T-helper 22 cell (primary cell): ENCODE results near the gene CGNL1.

Source experiments
- DNase-seq: peaks from one replicate; pipeline ENCODE4 v3.0.0-alpha.2; 2020; ENCODE audit warnings: low read depth

Gene CGNL1

DNA sequence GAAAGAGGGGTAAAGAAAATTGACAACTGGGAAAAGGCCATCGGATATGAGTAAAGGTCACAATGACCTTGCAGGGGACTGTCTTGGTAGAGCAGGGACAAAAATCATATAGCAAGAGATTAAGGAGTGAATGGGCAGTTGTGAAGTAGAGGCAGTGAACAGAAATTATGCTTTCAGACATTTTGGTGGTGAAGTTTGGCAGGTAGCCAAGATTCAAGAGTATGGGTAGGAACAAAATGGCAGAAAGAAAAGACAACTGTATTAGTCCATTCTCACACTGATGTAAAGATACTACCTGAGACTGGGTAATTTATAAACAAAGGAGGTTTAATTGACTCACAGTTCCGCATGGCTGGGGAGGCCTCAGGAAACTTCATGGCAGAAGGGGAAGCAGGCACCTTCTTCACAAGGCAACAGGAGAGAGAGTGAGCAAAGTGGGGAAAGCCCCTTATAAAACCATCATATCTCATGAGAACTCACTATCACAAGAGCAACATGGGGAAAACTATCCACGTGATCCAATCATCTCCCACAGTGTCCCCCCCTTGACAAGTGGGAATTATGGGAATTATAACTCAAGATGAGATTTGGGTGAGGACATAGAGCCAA lies 84.0 kb downstream of the CGNL1 start:
- DNase-seq = no peak

DNA sequence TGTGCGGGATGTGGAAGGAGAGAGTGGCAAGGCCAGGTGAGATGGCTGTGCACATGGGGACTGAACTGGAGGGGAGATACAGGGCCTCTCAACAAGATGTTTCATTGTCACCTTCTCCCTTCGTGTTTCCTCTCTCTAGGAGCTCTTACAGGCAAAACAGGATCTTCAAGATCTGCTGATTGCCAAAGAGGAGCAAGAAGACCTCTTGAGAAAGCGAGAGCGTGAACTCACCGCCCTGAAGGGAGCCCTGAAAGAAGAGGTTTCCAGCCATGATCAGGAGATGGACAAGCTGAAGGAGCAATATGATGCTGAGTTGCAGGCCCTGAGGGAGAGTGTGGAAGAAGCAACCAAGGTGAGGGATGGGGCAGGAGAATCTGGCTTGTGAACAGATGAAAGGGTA lies 85.2 kb downstream of the CGNL1 start:
- DNase-seq = no peak

DNA sequence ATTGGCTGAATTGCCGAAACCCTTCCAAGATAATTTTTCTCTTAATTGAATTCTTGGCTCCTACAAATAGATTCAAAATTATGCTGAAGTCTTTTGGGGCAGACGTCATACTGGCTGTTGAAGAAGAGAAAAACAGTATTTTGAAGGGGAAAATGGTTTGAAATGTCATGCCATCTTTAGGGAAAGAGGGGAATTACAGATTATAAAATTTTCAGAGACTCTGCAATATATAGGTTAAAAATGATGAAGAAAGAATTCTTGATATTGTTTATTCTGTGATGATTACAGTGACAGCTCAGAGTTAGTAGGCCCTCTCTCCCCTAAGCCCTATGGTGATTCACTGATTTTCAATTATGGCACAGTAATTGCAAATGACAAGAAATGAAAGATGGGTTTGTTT lies 86.1 kb downstream of the CGNL1 start:
- no peak for DNase-seq

DNA sequence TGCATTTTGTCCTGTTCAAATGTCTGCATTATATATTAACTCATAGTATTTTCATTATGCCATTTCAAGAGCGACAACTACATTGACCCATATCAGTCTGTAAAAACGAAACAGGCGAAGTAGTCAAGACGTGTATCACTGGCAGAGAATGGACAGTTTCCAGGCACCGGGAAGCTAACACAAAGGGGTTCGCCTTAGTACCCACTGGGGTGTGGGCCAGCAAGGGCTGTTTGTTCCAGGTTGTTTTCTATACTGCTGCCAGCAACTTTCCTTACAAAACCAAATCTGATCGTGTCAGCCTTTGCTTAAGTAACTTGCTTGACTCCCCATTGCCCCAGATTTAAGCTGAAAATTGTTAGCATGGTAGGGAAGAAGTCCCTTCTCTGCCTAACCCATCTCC lies 87.1 kb downstream of the CGNL1 start:
- DNase-seq = no peak

DNA sequence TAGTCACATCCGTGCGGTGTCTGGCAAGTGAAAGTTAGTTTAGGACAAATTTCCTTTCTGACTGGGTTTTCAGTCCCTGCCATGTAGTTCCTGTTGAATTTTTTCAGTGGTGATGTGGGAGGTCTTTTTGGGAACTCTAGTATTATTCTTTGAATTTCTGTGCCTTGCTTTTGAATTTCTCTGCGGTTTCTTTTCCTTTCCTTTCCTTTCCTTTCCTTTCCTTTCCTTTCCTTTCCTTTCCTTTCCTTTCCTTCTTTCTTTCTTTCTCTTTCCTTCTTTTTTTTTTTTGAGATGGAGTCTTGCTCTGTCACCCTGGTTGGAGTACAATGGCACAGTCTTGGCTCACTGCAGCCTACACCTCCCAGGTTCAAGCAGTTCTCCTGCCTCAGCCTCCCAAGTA lies 88.2 kb downstream of the CGNL1 start:
- no peak for DNase-seq

DNA sequence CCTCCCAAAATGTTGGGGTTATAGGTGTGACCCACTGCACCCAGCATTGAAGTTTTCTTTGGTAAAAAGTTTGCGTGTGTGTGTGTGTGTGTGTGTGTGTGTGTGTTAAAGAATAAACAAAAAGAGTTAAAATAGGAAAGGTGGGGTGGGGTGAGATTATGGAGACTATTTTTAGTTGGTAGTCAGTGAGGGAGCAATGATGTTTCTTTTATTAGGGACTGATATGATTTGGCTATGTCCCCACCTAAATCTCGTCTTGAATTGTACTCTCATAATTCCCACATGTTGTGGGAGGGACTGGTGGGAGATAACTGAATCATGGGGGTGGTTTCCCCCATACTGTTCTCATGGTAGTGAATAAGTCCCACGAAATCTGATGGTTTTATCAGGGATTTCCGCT lies 92.2 kb downstream of the CGNL1 start:
- no peak for DNase-seq

DNA sequence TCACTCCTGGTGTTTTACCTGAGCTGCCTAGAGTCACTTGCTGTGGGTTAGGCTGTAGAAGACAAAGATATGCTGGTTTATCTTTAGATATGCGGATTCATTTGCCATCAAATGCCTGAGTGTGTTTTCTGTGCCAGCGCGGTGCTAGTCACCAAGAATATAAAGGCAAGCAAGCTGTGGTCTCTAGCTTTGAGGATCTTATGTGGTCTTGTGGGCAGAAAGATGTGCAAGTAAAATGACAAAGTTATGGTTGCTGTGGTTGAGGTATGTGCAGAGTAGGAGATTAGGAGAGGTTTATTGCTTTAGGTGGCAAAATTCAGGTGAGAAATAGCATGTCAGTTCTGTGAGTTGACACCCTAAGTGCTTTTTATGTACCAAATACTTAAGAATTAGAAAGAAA lies 94.2 kb downstream of the CGNL1 start:
- DNase-seq = no peak

DNA sequence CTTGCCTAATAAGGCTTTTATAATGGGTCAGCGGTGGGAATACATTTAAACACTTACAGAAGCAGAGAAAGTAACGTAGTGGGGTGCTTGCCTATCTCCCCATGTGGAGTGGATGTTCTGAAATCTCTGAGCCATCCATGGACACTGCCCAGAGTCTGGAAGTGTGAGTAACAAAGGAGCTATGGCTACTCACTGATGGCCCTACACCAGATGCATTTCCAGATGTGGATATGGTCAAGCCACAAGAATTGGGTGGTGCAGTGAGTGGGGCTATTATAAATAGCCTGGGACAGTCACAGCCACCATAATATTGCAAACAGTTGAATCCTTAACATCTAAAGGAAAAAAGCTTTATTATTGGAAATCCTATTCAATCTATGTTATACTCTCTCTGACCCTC lies 96.6 kb downstream of the CGNL1 start:
- DNase-seq = no peak

DNA sequence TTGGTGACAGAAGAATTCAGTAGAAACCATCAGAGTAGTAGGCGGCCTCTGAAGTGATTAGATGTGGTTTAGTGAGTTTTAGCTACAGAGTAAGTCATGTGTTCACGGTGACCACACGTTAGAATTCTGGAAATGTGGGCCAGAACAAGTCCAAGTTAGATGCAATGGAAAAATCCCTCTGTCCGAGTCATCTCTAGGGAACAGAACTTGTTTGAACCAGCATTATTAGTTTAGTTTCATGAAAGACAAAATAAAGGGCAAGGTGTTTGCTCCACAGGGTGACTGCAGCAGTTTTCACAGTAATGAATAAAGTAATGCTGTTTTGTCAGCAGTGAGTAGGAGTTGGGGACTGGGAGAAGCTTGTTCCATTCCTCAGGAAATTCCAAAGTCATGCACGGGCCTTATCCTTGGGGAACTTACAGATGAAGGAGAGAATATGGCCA lies 100.2 kb downstream of the CGNL1 start:
- DNase-seq = no peak

DNA sequence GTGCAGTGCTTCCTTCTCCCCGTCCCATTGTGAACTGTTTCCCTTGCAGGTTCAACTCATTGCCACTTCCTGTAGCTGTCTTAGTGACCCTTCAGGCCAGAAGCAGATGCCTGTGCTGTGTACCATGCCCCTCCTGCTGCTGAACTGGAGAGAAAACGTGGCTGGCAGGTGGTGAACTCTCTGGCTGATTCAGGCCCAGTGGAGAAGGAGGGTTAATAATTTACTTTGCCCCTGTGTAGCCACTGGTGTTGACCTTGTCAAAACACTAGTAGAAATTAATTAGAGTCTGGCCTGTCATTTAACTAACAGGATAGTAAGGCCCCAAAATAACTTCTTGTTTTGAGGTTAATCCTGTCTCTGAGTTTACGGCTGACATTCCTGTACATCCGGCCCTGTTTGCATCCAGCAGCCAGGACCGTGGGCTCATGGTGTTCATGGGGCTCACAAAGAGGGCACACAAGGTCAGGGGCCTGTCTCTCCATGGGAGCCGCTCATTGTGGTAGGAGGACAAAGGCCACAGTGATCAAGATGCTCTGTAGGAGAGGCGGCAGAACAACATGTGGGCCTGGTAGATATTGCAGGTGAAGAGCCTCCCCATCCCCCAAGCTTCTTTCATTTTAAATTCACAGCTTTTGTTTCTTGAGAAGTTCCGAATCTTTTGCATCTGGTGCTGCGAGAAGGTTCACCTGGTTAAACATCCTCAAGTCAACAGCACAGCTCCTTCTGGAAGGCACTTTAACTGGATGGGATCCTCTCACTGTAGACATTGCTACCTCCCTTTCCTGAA lies 101.6 kb downstream of the CGNL1 start:
- no peak for DNase-seq

DNA sequence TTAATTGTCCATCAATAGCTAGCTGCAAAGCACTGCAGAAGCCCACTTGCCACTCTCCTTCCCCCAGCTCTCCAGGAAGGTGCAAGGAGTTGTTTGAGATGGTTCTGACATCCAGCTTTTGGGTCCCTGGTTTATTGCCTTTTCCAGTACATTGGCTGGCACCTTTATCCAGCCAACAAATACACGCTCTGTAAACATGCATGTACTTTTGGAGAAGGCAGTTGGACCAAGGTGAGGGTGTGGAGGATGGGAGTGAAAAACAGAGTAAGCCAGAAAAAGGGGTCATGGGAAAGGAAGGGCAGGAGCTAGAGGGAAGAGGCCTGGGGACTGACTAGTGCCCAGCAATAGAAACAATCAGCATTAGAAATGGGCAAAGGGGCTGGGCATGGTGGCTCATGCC lies 102.7 kb downstream of the CGNL1 start:
- DNase-seq = no peak

DNA sequence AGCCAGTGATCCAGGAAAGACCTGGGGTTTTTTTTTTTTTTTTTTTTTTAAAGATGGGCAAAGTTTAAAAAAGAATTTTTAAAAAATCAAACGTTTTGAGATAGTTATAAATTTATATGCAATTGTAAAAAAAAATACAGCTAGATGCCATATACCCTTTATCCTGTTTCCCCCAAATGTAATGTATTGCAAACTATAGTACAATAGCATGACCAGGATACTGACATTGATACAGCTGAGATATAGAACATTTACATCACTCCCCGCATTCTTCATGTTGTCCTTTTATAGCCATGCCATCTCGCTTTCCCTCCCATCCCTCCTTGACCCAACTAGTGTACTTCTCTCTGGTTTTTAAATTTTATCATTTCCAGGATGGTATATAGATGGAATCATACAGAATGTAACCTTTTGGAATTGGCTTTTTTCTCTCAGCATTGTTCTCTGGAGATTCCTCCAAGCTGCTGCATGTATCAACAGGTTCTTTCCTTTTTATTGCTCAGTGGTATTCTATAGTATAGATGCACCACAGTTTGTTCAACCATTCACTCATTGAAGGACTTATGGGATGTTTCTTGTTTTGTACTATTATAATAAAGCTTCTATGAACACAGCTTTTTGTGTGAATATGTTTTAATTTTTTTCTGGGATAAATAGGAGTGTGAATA lies 104.9 kb downstream of the CGNL1 start:
- no peak for DNase-seq

DNA sequence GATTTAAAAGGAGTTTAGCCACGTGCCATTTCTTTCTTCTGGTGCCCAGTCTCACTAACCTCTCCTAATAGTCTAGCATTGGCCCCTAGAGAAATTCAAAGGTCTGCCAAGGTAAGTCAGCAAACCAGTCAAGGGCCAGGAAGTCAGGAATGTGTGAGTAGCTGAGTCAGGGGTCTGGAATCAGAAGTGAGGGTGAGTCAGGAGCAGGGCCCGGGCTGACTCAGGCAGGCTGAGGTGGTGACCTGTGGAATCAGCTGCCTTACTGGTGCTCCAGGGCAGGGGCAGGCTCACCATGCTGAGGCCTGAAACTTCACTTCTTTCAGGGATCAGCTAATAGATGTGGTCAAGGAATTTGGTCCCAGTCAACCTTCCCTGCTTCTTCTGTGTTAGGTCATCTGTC lies 109.6 kb downstream of the CGNL1 start:
- no peak for DNase-seq

DNA sequence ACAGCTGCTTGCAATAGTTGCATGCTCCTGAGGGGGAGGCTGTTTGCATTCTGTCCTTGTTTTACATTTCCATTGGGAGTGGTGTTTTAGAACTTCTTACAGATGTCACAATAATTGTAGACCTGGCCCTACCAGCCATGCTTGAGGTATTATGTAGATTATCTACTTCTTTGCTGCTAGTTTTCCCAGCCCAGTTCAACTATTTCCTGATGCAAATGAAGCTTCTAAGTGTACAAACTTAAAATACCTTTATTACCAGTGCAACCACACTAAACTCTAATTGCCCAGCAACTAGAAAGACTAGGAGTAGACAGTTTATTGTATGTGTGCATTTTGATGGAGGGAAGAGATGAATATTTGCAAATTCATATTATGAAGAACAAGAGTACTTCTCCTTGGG lies 110.5 kb downstream of the CGNL1 start:
- DNase-seq = no peak

DNA sequence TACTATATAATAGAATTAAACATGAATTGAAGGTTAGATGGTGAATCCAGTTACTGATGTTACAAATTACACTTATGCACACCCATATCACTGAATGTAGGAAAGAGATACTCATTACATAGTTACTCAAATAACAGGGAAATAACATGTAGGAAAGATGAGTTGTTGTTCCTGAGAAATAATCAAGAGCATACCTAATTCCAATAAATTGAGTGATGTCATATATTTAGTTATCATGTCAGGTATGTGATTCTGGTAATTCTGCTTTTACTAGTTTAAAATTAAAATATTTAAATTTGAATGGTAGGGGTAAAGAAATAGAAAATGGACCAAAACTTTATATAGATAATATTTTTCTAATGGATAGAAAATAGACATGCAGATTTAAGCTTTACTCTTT lies 112.8 kb downstream of the CGNL1 start:
- DNase-seq = no peak

DNA sequence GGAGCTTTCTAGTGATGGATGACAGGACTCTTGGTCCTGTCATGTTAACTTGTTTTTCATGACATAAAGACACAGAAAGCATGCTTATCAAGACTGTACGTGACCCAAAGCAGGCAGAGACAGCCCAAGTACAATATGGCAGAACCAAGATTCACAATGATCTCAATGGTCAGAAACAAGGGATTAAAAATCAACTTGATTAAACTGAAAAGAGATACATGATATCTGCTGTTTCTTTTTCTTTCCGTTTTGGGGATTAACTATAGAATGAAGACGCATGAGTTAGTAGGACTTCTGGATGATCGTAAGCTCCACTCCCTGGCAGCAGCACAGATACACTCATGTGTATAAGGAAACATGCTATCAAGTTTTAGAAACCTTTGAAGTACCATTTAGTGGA lies 117.0 kb downstream of the CGNL1 start:
- DNase-seq = no peak

DNA sequence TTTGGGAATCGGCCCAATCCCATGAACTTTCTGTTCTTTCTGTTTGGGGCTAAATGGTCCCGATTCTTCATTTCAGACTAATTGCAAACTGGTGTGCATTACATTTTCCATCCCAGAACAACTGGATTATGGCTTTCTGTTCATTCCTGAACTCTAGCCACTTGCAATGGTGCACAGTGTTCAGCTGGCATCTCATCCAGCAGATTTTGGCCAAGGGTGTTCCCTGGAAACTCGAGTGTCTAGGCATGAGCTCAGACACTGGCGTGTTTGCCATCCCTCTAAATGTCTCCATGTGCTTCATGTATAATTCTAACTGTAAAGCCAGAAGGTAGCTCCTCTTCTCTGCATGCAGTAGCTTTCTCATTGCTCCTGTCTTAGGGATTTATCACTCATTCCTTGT lies 118.3 kb downstream of the CGNL1 start:
- DNase-seq = no peak

DNA sequence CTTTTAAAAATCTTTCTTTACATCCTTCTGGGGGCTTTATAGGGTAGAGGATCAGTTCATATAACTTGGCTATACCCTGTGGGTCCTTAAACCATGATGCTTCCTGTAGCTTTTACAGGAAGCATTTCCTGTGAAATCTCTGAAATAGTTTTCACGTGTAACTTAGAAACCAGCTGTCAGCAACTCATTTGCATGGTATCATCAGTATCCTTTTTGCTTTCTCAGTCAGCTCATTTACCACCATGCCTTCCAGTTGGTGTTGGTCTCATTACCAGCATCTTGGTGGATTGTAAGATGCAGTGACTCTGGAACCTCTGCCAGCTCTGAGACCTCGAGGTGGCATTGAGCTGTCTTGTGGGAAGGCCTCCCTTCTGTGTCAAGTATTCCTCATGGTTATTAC lies 118.7 kb downstream of the CGNL1 start:
- no peak for DNase-seq

DNA sequence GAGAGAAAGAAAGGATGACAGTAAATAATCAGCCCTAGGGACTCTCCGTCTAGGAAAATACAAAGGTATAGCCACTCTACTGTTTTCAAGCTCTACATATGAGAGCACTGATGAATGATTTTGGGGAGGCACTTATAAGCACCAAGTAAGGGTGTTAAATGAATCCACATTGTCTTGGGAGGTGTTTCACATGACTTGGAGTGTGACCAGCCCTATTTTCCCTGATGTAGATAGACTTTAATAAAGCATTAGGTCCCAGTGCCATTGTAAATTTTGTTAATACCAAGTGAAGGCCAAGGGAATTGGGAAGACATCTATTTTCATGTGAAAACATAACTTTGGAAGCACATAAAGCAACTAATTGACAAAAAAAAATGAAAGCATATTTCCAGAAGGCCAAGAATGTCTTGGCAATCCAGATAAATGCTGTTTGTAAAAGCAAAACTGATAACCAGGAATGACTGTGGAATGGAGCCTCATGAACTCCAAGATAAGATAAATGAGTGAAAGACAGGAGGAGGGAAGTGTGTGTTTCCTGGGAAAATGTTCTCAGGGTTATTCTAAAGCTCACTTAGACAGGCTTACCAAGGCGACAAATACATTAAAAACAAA lies 119.4 kb downstream of the CGNL1 start:
- no peak for DNase-seq

DNA sequence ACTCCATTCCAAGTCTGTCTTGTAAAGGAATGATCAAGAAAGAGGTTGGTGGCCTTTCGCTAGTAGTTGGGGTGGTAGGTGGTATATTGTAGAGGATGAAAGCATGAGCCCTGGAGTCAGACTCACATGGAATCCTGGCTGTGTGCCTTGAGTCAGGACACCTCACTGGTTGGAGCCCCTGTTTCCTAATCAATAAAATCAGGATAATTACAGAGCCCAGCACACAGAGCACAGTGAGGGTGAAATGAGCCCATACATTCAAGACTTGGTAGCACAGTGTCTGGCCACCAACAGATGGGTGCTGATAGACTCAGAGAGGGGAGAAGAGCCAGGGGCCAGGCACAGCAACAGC lies 120.3 kb downstream of the CGNL1 start:
- DNase-seq = no peak

DNA sequence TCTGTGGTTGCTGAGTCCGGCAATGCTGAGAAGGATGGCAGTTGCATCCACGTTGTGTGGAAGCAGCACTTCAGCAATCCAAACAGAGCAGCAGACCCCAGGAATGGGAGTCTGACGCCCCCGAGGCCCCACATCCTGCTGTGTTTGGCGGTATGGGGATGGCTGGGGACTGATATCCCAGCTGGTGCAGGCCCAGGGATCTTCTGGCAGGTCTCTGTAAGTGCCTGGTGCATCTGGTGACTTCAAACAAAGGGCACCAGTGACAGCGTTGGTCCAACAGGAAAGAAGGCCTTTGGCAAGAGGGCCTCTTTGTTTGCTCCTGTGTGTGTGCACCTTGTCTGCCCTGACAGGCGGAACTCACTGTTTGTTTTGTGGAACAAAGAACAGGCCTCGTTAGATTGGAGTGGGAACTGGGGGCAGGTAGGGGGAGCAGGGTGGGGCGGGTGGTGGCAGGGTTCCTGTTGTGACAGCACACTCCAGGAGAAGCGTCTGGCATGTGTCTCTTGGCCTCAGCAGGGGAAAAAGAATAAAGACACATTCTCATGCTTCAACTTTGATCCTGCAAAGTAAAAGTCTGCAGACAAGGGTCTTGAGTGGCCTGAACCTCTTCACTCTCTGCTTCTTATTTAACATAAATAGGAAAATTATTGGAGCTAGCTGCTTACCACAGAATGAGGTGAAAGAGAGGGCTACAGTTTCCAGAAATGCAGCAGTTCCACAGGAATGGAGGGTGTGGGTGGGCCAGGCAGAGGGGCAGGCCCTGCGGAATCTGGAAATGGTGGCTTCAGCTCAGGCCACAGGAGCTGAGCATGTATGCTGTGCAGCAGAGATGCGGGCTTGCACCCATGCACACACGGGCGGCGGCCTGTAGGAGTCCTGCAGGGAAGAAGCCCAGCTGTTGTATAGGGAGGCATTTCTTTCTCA lies 120.9 kb downstream of the CGNL1 start:
- DNase-seq = no peak

DNA sequence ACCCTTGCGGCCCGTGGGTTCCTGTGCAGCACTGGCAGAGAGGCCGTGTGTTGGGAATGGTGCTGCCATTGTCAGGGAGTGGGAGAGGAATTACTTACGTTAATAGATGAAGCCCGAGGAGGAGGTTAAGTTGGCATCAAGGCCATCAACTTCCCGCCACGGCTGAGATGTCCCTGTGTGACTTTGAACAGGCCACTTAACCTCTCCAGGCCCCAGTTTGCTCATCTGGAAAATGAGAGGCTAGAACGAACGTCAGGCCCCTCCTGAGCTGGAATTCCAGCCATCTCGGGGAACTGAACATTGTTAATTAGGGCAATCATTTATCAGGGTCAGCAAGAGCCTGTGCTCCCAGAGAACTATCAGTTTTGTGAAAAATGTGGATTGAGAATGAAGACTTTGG lies 124.0 kb downstream of the CGNL1 start:
- DNase-seq = no peak
